CD14-positive monocyte (primary cell): ENCODE results near the gene CHAF1A. TPM values are rescaled to one million over a fixed set of nuclear protein-coding genes. Genes with fewer than 3 reads are reported as not detected.

Source experiments
- DNase-seq, 3 donors: peaks; one replicate each; pipeline ENCODE4 v3.0.0-alpha.2; 2011 to 2022
- H2AFZ ChIP-seq: 2 replicates; pipeline ENCODE4 v1.6.0; 2012; ENCODE audit warnings: mild to moderate bottlenecking, low read depth, low read length, inconsistent platforms; ENCODE audit not compliant: insufficient read depth, poor library complexity, severe bottlenecking
- H3K27ac ChIP-seq, 2 donors: 1 replicate in 1 of 2; 2 replicates in 1 of 2; pipeline ENCODE4 v1.5.1; 2012 to 2013; ENCODE audit warnings: low read length in 2 of 2, control low read depth in 1 of 2, inconsistent platforms in 1 of 2, low read depth in 1 of 2, mild to moderate bottlenecking in 1 of 2
- H3K27me3 ChIP-seq, 2 donors: one replicate each; pipeline versions ENCODE4 v1.6.0 to v1.6.1; 2011 to 2013; ENCODE audit warnings: low read length in 2 of 2; ENCODE audit not compliant: control insufficient read depth in 2 of 2, insufficient read depth in 2 of 2
- H3K36me3 ChIP-seq, 2 donors: replicated peaks in 1 of 2; 1 replicate in 1 of 2; 2 replicates in 1 of 2; pipeline versions ENCODE4 v1.5.1 to v1.6.1; 2012 to 2013; ENCODE audit warnings: low read length in 2 of 2, control low read depth in 1 of 2, inconsistent platforms in 1 of 2, mild to moderate bottlenecking in 1 of 2; ENCODE audit not compliant: insufficient read depth in 2 of 2, control insufficient read depth in 1 of 2
- H3K4me1 ChIP-seq, 2 donors: 1 replicate in 1 of 2; 2 replicates in 1 of 2; pipeline versions ENCODE4 v1.5.1 to v1.6.1; 2012 to 2013; ENCODE audit warnings: low read length in 2 of 2, control low read depth in 1 of 2, inconsistent platforms in 1 of 2, mild to moderate bottlenecking in 1 of 2, moderate library complexity in 1 of 2; ENCODE audit not compliant: insufficient read depth in 2 of 2, control insufficient read depth in 1 of 2
- H3K4me2 ChIP-seq: replicated peaks from 2 replicates; pipeline ENCODE3; 2012; ENCODE audit warnings: low read length, moderate library complexity, mild to moderate bottlenecking; ENCODE audit not compliant: poor library complexity, severe bottlenecking; ENCODE audit errors: extremely low read depth
- H3K4me3 ChIP-seq, 3 experiments: fragments of 200-600 bp in 1 of 3; sonication (generic) in 1 of 3; replicated peaks in 1 of 3; 1 replicate in 2 of 3; 2 replicates in 1 of 3; pipeline ENCODE4 v1.5.1; 2011 to 2013; ENCODE audit warnings: low read length in 3 of 3, mild to moderate bottlenecking in 3 of 3, control low read depth in 2 of 3, low read depth in 2 of 3, inconsistent platforms in 1 of 3, moderate library complexity in 1 of 3
- H3K79me2 ChIP-seq: 2 replicates; pipeline ENCODE4 v1.6.0; 2012; ENCODE audit warnings: mild to moderate bottlenecking, control low read depth, inconsistent platforms, low read length, moderate library complexity; ENCODE audit not compliant: insufficient read depth
- H3K9ac ChIP-seq: 2 replicates; pipeline ENCODE4 v1.6.0; 2017; ENCODE audit warnings: low read length, mild to moderate bottlenecking; ENCODE audit not compliant: insufficient read depth, poor library complexity, severe bottlenecking
- H3K9me3 ChIP-seq, 2 donors: replicated peaks in 1 of 2; 1 replicate in 1 of 2; 2 replicates in 1 of 2; pipeline versions ENCODE4 v1.5.1 to v1.6.1; 2012 to 2013; ENCODE audit warnings: low read length in 2 of 2, control low read depth in 1 of 2; ENCODE audit not compliant: control insufficient read depth in 1 of 2, insufficient read depth in 1 of 2
- H4K20me1 ChIP-seq: 2 replicates; pipeline ENCODE4 v1.6.0; 2012; ENCODE audit warnings: mild to moderate bottlenecking, low read length, control low read depth, moderate library complexity; ENCODE audit not compliant: insufficient read depth
- H3K27ac Mint-ChIP-seq, 7 donors: one replicate each; pipeline ENCODE4 v1.8.0; 2020; ENCODE audit warnings: mild to moderate bottlenecking in 7 of 7, mixed read lengths in 7 of 7, moderate library complexity in 6 of 7, inconsistent platforms in 2 of 7
- H3K27me3 Mint-ChIP-seq, 3 donors: one replicate each; pipeline ENCODE4 v1.8.0; 2021 to 2022; ENCODE audit warnings: low read depth in 3 of 3, mild to moderate bottlenecking in 3 of 3, mixed read lengths in 3 of 3, moderate library complexity in 3 of 3, inconsistent platforms in 1 of 3
- H3K36me3 Mint-ChIP-seq, 2 donors: one replicate each; pipeline ENCODE4 v1.8.0; 2020; ENCODE audit warnings: mixed read lengths in 2 of 2, inconsistent platforms in 1 of 2, mild to moderate bottlenecking in 1 of 2
- H3K4me1 Mint-ChIP-seq: one replicate; pipeline ENCODE4 v1.8.0; 2020; ENCODE audit warnings: mild to moderate bottlenecking, mixed read lengths
- H3K4me3 Mint-ChIP-seq, 2 donors: one replicate each; pipeline ENCODE4 v1.8.0; 2020; ENCODE audit warnings: mild to moderate bottlenecking in 2 of 2, mixed read lengths in 2 of 2, moderate library complexity in 1 of 2
- H3K9me3 Mint-ChIP-seq, 7 donors: one replicate each; pipeline ENCODE4 v1.8.0; 2020 to 2022; ENCODE audit warnings: mixed read lengths in 7 of 7, mild to moderate bottlenecking in 6 of 7, moderate library complexity in 6 of 7, inconsistent platforms in 2 of 7
- WGBS: methylation state at CpG from one replicate; pipeline ENCODE4 v1.1.5; 2013; ENCODE audit warnings: missing lambda C conversion rate; ENCODE audit not compliant: insufficient coverage; 5-methylcytosine and 5-hydroxymethylcytosine counted together
- intact Hi-C, 2 donors: fragments of 100-400 bp; cut with micrococcal nuclease; formaldehyde crosslinking; loops; one replicate each; pipeline versions ENCODE4 v1.15.0 to v1.15.1; 2023
- polyA plus RNA-seq, 3 donors: library from polyadenylated mRNA; depleted of rRNA in 1 of 3; unstranded in 2 of 3; stranded (reverse) in 1 of 3; fragments of 300-500 nt in 2 of 3; fragments of >200 nt in 1 of 3; fragmentation: Illumina TruSeq in 2 of 3; gene quantifications; 1 replicate in 2 of 3; 2 replicates in 1 of 3; pipeline ENCODE4 v1.2.3, GENCODE V29; 2012 to 2021
- TF ChIP-seq, protein P1 (sequence below): fragments of 200-600 bp; IDR thresholded peaks from one replicate; pipeline ENCODE4 v1.8.0; 2022; ENCODE audit warnings: antibody characterized with exemption, mild to moderate bottlenecking

The CHAF1A gene
- polyA plus RNA-seq, 3 donors = 4.4 to 26.4 (median 5.4) TPM

DNA sequence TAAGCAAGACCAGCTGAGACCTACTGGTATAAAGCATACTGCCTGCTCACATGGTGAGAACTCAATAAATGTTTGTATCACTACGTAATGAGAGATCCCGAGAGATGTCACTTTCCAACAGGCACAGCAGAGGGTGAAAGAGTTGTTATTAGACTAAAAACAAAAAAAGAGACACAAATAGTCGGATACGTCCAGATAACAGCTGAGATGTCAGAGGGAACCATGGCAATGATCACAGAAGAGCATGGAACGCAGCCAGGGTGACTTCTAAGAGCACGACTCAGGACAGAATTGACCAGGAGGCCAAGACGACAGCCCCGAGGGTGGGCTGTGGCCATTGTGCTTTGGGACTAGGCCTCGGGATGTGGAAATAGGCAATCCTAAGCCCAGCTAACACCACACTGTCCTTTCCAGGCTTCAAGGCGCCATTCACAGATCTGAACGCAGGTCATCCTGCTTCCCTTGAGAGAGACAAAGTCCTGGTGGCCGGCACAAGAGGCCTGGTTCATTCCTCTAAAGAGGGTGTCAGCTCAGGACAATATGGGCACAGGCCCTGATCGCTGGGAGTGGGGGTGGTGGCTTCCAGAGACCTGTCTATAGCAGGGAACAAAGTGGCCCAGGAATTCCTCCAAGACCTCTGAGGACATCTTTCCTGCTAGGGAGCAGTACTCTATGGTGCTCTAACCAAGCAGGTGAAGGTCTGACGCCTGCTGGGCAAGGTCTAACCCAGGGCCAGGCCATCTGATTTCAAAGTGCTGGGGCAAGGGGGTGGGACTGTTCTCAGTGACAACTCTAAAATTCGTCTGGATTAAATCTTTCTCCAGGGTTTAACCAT, 5.3 kb upstream of the CHAF1A start:
- no peaks in the 10 kb centered on the region for H3K9me3 Mint-ChIP-seq
- TF ChIP-seq, protein P1, sequence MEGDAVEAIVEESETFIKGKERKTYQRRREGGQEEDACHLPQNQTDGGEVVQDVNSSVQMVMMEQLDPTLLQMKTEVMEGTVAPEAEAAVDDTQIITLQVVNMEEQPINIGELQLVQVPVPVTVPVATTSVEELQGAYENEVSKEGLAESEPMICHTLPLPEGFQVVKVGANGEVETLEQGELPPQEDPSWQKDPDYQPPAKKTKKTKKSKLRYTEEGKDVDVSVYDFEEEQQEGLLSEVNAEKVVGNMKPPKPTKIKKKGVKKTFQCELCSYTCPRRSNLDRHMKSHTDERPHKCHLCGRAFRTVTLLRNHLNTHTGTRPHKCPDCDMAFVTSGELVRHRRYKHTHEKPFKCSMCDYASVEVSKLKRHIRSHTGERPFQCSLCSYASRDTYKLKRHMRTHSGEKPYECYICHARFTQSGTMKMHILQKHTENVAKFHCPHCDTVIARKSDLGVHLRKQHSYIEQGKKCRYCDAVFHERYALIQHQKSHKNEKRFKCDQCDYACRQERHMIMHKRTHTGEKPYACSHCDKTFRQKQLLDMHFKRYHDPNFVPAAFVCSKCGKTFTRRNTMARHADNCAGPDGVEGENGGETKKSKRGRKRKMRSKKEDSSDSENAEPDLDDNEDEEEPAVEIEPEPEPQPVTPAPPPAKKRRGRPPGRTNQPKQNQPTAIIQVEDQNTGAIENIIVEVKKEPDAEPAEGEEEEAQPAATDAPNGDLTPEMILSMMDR = no peak
- WGBS = 99% methylated on average over 10 of the region's 15 CpGs
- H3K27me3 Mint-ChIP-seq = peaks cover 0 to 3% (median 0%) of the 10 kb centered on the region in 3 donors
- H3K4me1 Mint-ChIP-seq = peaks cover 48% of the 10 kb centered on the region
- H3K9ac ChIP-seq = no peak overlapping the region
- peak overlapping the region in 4 of 7 donors; percentile 35 to 74 (median 46) for H3K27ac Mint-ChIP-seq
- no peak overlapping the region for H3K4me3 ChIP-seq
- peaks cover 31 to 40% of the 10 kb centered on the region in 2 donors for H3K4me1 ChIP-seq
- intact Hi-C loops = no loop called here
- peaks cover 81% of the 10 kb centered on the region for H3K79me2 ChIP-seq
- H3K9me3 ChIP-seq = no peaks in the 10 kb centered on the region
- H3K27me3 ChIP-seq = no peaks in the 10 kb centered on the region
- peaks cover 25 to 45% of the 10 kb centered on the region in 2 donors for H3K36me3 Mint-ChIP-seq
- H4K20me1 ChIP-seq = peaks cover 76% of the 10 kb centered on the region
- no peak overlapping the region for H3K4me2 ChIP-seq
- no peak overlapping the region for H3K27ac ChIP-seq
- H3K36me3 ChIP-seq = peaks cover 10 to 40% of the 10 kb centered on the region in 2 donors
- no peak for DNase-seq
- H3K4me3 Mint-ChIP-seq = no peak overlapping the region
- no peak overlapping the region for H2AFZ ChIP-seq

DNA sequence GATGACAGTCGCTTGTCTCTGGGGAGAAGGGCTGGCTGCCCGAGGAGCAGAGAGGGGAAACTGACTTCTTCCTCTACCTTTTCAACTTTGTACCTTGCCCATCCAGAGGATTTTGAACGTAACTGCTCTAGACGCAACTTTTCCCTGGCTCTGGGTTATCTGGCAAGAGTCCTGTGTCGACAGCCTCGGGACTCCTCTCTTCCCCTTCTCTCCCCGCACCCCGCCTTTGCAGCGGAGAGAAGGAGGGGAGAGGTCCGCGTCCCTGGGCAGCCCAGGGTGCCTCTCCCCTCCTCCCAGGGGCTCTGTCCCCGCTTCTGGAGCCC, 2.7 kb upstream of the CHAF1A start:
- TF ChIP-seq, protein P1 = no peak
- Histone ChIP-seq H3K79me2 (peaks cover 78% of the 10 kb centered on the region), H2AFZ (peak overlapping the region; percentile 65), H3K9me3 (no peaks in the 10 kb centered on the region), H3K4me2 (peak overlapping the region; percentile 98), H3K36me3 (peaks cover 8 to 31% of the 10 kb centered on the region in 2 donors), H3K27me3 (no peaks in the 10 kb centered on the region), H3K9ac (peak overlapping the region; percentile 99), H3K4me3 (peak overlapping the region; percentile 85 to 98 (median 87)), H3K27ac (peak overlapping the region; percentile 92 to 96), H3K4me1 (peaks cover 37 to 50% of the 10 kb centered on the region in 2 donors), H4K20me1 (peaks cover 50% of the 10 kb centered on the region)
- Mint-ChIP-seq H3K27ac (peak overlapping the region; percentile 94 to 96 (median 95)), H3K27me3 (peaks cover 0 to 3% (median 0%) of the 10 kb centered on the region in 3 donors), H3K4me3 (peak overlapping the region; percentile 87 to 93), H3K9me3 (no peaks in the 10 kb centered on the region), H3K36me3 (peaks cover 16 to 31% of the 10 kb centered on the region in 2 donors), H3K4me1 (peaks cover 49% of the 10 kb centered on the region)
- 0% methylated on average over 3 of the region's 12 CpGs for WGBS
- DNase-seq = peak; percentile 44 to 55 (median 50)
- intact Hi-C loops = loop anchor here in 1 of 2 donors (5.0 kb wide), 1 partner anchor 58 kb away; the partner anchor contains the start of gene UBXN6
